Activated T-cell treated with anti-CD3 and anti-CD28 coated beads for 4 hours (primary cell): ENCODE data around the gene TRIM71.
"Not testable (repeated sequence)": the region's sequence is repeated elsewhere in the genome, so short reads cannot be mapped to it uniquely, and the experiment has no call there.

Experiments used
- DNase-seq: peaks from one replicate; pipeline ENCODE4 v3.0.0-alpha.2; 2020

TRIM71 gene

DNA sequence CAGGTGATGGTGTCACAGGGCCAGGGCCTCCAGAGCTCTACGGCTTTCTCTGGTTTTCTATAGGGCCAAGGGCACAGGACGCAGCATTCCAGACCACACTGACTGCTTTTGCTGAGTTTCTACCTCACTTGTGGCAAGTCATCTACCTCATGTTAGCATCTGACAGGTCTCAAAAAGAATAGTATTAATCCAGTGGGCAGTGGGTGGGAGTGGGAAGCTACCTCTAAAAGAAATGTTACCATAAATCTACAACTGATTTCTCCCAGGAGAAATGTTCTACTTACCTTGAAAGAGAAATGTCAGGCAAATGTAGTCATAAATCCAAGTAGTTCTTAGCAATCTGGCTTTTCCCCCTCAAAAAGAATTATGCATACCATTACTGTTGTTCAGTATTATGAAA is 77.9 kb downstream of the TRIM71 start:
- no peak for DNase-seq

GRCh38 chr3:32896143-32896542 is 78.3 kb downstream of the TRIM71 start:
- DNase-seq, result no peak

GRCh38 chr3:32897001-32897601 is 79.3 kb downstream of the TRIM71 start:
- no peak for DNase-seq

- DNase-seq, result no peak
These were observed 80.3 kb downstream of the TRIM71 start for GRCh38 chr3:32897981-32898623.

GRCh38 chr3:32899265-32899664 is 81.5 kb downstream of the TRIM71 start:
- no peak for DNase-seq

GRCh38 chr3:32901005-32901932 is 83.5 kb downstream of the TRIM71 start:
- DNase-seq, result no peak

- DNase-seq, result peak; percentile 5
These were observed 85.1 kb downstream of the TRIM71 start for GRCh38 chr3:32902887-32903371.

GRCh38 chr3:32903953-32904352 is 86.2 kb downstream of the TRIM71 start:
- DNase-seq, result no peak

GRCh38 chr3:32909999-32910398 is 92.2 kb downstream of the TRIM71 start:
- DNase-seq, result no peak

- DNase-seq, result no peak
These were observed 93.2 kb downstream of the TRIM71 start for GRCh38 chr3:32910954-32911353.

DNA sequence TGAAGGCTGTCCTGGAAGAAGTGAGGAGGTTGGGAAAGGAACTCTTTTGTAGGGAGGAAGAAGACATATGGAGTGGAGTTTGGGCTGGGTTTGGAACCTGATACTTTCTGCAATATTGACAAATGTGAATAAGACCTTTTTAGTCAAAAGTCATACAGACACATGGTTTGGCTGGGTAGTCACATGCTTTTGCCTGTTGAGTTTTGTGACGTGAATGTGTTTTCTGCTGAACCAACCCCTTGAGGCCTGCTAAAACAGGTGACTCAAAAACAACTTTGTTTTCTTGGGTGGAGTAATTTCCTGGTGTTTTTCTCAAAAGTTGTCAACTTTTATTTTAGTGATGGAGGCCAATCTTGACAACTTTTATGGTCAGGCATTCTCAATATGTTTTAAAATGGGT is 94.2 kb downstream of the TRIM71 start:
- no peak for DNase-seq

GRCh38 chr3:32913790-32914446 is 96.1 kb downstream of the TRIM71 start:
- no peak for DNase-seq

DNA sequence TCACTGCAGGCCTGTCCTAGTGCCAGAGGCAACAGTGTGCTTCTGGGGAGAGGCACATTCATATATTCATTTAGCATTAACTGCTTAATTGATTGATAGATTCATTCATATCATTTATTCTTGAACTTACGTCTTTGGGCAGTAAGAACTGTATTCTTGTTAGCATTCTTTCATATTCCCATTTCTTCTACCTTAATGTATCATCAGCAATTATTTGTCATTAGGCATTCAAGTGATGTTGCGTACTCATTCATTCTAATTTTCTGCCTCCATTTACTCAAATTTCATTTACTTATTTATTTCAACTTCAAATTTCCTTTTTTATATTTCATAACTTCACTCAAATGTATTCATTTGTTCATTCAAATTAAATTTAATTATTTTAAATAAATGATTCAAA is 102.1 kb downstream of the TRIM71 start:
- DNase-seq, result no peak

DNA sequence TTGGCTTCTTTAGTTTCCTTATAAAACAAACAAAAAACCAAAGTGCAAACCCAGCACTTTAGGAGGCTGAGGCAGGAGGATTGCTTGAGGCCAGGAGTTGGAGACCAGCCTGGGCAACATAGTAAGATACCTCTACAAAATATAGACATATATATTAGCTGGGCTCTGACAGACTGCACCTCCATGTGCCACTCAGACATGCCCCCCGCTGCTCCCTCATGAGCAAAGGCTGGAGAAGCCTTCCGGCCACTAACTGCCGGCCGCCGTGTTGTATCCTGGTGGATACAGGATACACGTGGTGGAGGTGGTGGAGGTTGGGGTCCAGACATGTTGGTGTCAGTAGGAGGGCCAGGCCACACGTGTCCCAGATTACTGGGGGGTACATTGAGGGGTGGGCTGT is 104.3 kb downstream of the TRIM71 start:
- no peak for DNase-seq

DNA sequence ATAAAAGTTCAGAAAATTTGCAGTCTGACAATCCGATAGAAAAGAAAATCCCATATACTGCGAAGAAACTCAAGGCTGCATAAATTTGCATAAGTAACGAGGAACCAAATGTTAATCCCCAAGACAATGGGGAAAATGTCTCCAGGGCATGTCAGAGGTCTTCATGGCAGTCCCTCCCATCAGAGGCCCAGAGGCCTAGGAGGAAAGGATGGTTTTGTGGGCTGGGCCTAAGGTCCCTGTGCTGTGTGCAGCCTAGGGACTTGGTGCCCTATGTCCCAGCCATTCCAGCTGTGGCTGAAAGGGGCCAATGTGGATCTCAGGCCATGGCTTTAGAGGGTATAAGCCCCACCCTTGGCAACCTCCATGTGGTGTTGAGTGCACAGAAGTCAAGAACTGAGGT is 112.4 kb downstream of the TRIM71 start:
- DNase-seq, result no peak

- DNase-seq, result not testable (repeated sequence)
These were observed 113.5 kb downstream of the TRIM71 start for GRCh38 chr3:32931273-32931672.

GRCh38 chr3:32934150-32934742 is 116.4 kb downstream of the TRIM71 start:
- DNase-seq, result no peak

DNA sequence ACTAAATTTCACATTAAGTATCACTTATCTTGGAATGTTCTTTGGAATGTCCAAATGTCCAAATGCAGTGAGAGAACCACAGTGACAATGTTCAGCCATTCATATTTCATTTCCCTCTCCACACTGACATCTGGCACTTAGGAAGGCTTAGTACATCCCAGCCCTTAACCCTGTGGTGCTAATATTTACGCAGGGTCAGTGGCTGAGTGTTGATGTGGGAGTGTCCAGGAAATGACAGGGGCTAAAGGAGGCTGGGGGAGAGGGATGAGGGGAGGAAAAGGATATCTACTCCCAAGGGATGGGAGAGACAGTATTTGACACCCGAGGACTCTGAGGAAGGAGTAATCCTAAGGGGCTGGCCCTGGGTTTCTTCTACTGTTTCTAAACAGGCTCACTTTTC is 119.5 kb downstream of the TRIM71 start:
- DNase-seq, result no peak

DNA sequence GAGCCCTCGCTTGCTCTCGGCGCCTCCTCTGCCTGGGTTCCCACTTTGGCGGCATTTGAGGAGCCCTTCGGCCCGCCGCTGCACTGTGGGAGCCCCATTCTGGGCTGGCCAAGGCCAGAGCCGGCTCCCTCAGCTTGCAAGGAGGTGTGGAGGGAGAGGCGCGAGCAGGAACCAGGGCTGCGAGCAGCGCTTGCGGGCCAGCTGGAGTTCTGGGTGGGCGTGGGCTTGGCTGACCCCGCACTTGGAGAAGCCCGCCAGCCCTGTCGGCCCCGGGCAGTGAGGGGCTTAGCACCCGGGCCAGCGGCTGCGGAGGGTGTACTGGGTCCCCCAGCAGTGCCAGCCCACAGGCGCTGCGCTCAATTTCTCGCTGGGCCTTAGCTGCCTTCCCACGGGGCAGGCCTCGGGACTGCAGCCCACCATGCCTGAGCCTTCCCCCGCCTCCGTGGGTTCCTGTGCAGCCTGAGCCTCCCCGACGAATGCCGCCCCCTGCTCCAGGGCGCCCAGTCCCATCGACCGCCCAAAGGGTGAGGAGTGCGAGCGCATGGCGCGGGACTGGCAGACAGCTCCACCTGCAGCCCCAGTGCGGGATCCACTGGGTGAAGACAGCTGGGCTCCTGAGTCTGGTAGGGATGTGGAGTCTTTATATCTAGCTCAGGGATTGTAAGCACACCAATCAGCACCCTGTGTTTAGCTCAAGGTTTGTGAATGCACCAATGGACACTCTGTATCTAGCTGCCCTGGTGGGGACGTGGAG is 121.9 kb downstream of the TRIM71 start:
- DNase-seq, result not testable (repeated sequence)

- no peak for DNase-seq
These were observed 122.9 kb downstream of the TRIM71 start for GRCh38 chr3:32940726-32941125.

GRCh38 chr3:32945136-32945535 is 127.3 kb downstream of the TRIM71 start:
- no peak for DNase-seq

DNA sequence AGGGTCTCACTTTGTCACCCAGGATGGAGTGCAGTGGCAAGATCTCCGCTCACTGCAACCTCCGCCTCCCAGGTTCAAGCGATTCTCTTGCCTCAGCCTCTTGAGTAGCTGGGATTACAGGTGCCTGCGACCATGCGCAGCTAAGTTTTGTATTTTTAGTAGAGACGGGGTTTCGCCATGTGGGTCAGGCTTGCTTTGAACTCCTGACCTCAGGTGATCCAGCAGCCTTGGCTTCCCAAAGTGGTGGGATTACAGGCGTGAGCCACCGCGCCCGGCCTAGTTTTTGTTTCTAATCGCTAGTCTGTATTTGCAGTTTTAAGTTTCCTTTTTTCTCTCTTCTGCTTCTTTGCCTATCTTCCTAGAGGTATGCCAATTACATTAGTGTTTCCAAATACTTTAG is 127.8 kb downstream of the TRIM71 start:
- not testable (repeated sequence) for DNase-seq
